Naive thymus-derived CD4-positive, alpha-beta T cell (primary cell): ENCODE data around the gene COPS4. TPM values are rescaled to one million over a fixed set of nuclear protein-coding genes. Genes with fewer than 3 reads are reported as not detected.
"Not testable (repeated sequence)": the region's sequence is repeated elsewhere in the genome, so short reads cannot be mapped to it uniquely, and the experiment has no call there.

ENCODE experiments used
- ATAC-seq: fragments of 150-1000 bp; cut with Tn5 transposase; 2 replicates; pipeline ENCODE4 v1.10.0; 2021; ENCODE audit warnings: mild to moderate bottlenecking, moderate library complexity
- CTCF ChIA-PET: fragments of 350-600 bp; sonication (Branson Sonifier 250); formaldehyde crosslinking; loops from one replicate; lab custom pipeline; 2021; ENCODE audit warnings: antibody characterized with exemption; lab: Charles Lee
- POLR2A ChIA-PET: fragments of 350-600 bp; sonication (Branson Sonifier 250); formaldehyde crosslinking; loops from one replicate; lab custom pipeline; 2021; ENCODE audit warnings: antibody characterized with exemption, inconsistent platforms; lab: Charles Lee
- DNase-seq, 9 donors: peaks; one replicate each; pipeline versions ENCODE4 v3.0.0 to v3.0.0-alpha.2; 2020 to 2022; ENCODE audit warnings: mixed read lengths in 1 of 9
- H3K27ac ChIP-seq: one replicate; pipeline ENCODE4 v1.7.0; 2013; ENCODE audit warnings: mild to moderate bottlenecking, low read depth, low read length, moderate library complexity
- H3K27me3 ChIP-seq, 2 donors: one replicate each; pipeline ENCODE4 v1.7.0; 2013; ENCODE audit warnings: low read length in 2 of 2, mild to moderate bottlenecking in 2 of 2, moderate library complexity in 2 of 2; ENCODE audit not compliant: control insufficient read depth in 2 of 2, insufficient read depth in 2 of 2
- H3K36me3 ChIP-seq, 3 experiments: 1 replicate in 2 of 3; 2 replicates in 1 of 3; pipeline ENCODE4 v1.7.0; 2013; ENCODE audit warnings: low read length in 3 of 3, mild to moderate bottlenecking in 3 of 3, moderate library complexity in 1 of 3; ENCODE audit not compliant: insufficient read depth in 3 of 3, control insufficient read depth in 2 of 3
- H3K4me1 ChIP-seq, 2 donors: one replicate each; pipeline ENCODE4 v1.7.0; 2013; ENCODE audit warnings: low read length in 2 of 2, mild to moderate bottlenecking in 2 of 2, moderate library complexity in 1 of 2; ENCODE audit not compliant: control insufficient read depth in 2 of 2, insufficient read depth in 2 of 2
- H3K4me3 ChIP-seq: 2 replicates; pipeline ENCODE4 v1.7.0; 2013; ENCODE audit warnings: mild to moderate bottlenecking, low read length
- H3K9me3 ChIP-seq, 3 experiments: 1 replicate in 2 of 3; 2 replicates in 1 of 3; pipeline ENCODE4 v1.7.0; 2013; ENCODE audit warnings: low read length in 3 of 3; ENCODE audit not compliant: control insufficient read depth in 2 of 3
- H3K27ac Mint-ChIP-seq, 9 donors: one replicate each; pipeline ENCODE4 v1.8.0; 2020 to 2022; ENCODE audit warnings: mixed read lengths in 9 of 9, mild to moderate bottlenecking in 8 of 9, moderate library complexity in 5 of 9, inconsistent platforms in 2 of 9
- H3K27me3 Mint-ChIP-seq, 5 donors: one replicate each; pipeline ENCODE4 v1.8.0; 2021 to 2022; ENCODE audit warnings: mixed read lengths in 5 of 5, mild to moderate bottlenecking in 1 of 5
- H3K36me3 Mint-ChIP-seq, 5 donors: one replicate each; pipeline ENCODE4 v1.8.0; 2020 to 2022; ENCODE audit warnings: mixed read lengths in 5 of 5, mild to moderate bottlenecking in 3 of 5, inconsistent platforms in 1 of 5
- H3K4me1 Mint-ChIP-seq, 7 donors: one replicate each; pipeline ENCODE4 v1.8.0; 2020 to 2022; ENCODE audit warnings: mixed read lengths in 7 of 7, mild to moderate bottlenecking in 3 of 7, inconsistent platforms in 1 of 7
- H3K4me3 Mint-ChIP-seq, 10 donors: one replicate each; pipeline ENCODE4 v1.8.0; 2020 to 2022; ENCODE audit warnings: mild to moderate bottlenecking in 10 of 10, mixed read lengths in 10 of 10, moderate library complexity in 6 of 10, inconsistent platforms in 2 of 10
- H3K9me3 Mint-ChIP-seq, 11 donors: one replicate each; pipeline ENCODE4 v1.8.0; 2020 to 2022; ENCODE audit warnings: mixed read lengths in 11 of 11, mild to moderate bottlenecking in 4 of 11, inconsistent platforms in 1 of 11, moderate library complexity in 1 of 11
- intact Hi-C, 2 donors: fragments of 100-400 bp; cut with micrococcal nuclease; formaldehyde crosslinking; loops; one replicate each; pipeline ENCODE4 v1.15.1; 2023
- polyA plus RNA-seq, 2 donors: library from polyadenylated mRNA; unstranded; fragments of 300-500 nt; fragmentation: Illumina TruSeq; gene quantifications; one replicate each; pipeline ENCODE4 v1.2.3, GENCODE V29; 2021
- total RNA-seq, 6 experiments: library from RNA in 5 of 6; stranded (reverse) in 5 of 6; gene quantifications; 1 replicate in 5 of 6; 2 replicates in 1 of 6; pipeline ENCODE4 v1.2.3 and lab custom pipeline; 2021 to 2026

COPS4 gene
- total and polyA plus RNA-seq, 7 experiments from 2014 or later = 23.5 to 59.7 (median 27.9) TPM

DNA sequence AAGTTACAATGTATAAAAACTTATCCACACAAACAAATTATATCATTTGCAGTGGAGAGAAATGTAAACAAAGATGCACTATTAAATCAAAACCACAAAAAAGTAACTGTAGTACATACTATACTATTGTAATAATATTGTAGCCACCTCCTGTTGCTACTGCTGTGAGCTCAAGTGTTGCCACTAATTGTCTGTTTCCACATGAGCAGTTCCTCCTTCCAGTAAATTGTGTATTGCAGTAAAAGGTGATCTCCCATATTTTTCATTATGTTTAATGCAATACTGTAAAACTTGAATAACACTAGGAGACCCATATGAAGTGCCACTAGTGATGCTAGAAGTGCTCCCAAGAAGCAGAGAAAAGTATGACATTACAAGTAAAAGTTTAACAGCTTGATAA is 36.1 kb upstream of the COPS4 start:
- H3K9me3 Mint-ChIP-seq = no peaks in the 10 kb centered on the region
- H3K36me3 ChIP-seq = no peaks in the 10 kb centered on the region
- H3K4me3 Mint-ChIP-seq = no peak overlapping the region
- no peak for ATAC-seq
- no peak for DNase-seq
- peaks cover 0 to 25% (median 13%) of the 10 kb centered on the region in 5 donors for H3K36me3 Mint-ChIP-seq
- no peak overlapping the region for H3K4me3 ChIP-seq
- H3K27ac Mint-ChIP-seq = no peak overlapping the region
- no peaks in the 10 kb centered on the region for H3K4me1 ChIP-seq
- H3K27me3 Mint-ChIP-seq = no peaks in the 10 kb centered on the region
- no peaks in the 10 kb centered on the region for H3K27me3 ChIP-seq
- peaks cover 18 to 39% (median 23%) of the 10 kb centered on the region in 7 donors for H3K4me1 Mint-ChIP-seq
- no peak overlapping the region for H3K27ac ChIP-seq
- intact Hi-C loops = no loop called here
- ChIA-PET POLR2A (no interaction called here), CTCF (no interaction called here)
- no peaks in the 10 kb centered on the region for H3K9me3 ChIP-seq

DNA sequence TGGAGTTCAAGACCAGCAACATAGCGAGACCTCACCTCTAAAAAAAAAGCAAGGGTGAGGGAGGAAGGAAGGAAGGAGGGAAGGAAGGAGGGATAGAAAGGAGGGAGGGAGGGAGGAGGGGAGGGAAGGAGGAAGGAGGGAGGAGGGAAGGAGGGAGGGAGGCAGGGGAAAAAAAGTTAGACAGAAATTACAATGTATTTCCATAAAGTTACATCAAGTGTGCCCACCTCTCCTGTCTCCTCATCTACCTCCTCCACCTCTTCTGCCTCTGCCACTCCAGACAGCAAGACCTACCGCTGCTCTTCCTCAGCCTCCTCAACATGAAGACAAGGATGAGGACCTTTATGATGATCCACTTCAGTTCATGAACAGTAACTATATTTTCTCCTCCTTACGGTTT is 32.7 kb upstream of the COPS4 start:
- Mint-ChIP-seq H3K9me3 (no peaks in the 10 kb centered on the region), H3K36me3 (peaks cover 0 to 18% (median 9%) of the 10 kb centered on the region in 5 donors), H3K27me3 (no peaks in the 10 kb centered on the region), H3K4me3 (no peak overlapping the region), H3K4me1 (peaks cover 16 to 45% (median 30%) of the 10 kb centered on the region in 7 donors), H3K27ac (peak overlapping the region in 1 of 9 donors; percentile 57)
- CTCF ChIA-PET = interaction anchor here (0.6 kb wide), 1 partner anchor 38 kb away, joined by 3 read pairs; no protein-coding TSS in a partner anchor
- H3K27me3 ChIP-seq = no peaks in the 10 kb centered on the region
- DNase-seq (no peak), ATAC-seq (no peak)
- intact Hi-C loops = no loop called here
- peaks cover 0 to 3% of the 10 kb centered on the region in 2 donors for H3K4me1 ChIP-seq
- POLR2A ChIA-PET = no interaction called here
- no peak overlapping the region for H3K27ac ChIP-seq
- no peaks in the 10 kb centered on the region for H3K9me3 ChIP-seq
- no peak overlapping the region for H3K4me3 ChIP-seq
- no peaks in the 10 kb centered on the region for H3K36me3 ChIP-seq

DNA sequence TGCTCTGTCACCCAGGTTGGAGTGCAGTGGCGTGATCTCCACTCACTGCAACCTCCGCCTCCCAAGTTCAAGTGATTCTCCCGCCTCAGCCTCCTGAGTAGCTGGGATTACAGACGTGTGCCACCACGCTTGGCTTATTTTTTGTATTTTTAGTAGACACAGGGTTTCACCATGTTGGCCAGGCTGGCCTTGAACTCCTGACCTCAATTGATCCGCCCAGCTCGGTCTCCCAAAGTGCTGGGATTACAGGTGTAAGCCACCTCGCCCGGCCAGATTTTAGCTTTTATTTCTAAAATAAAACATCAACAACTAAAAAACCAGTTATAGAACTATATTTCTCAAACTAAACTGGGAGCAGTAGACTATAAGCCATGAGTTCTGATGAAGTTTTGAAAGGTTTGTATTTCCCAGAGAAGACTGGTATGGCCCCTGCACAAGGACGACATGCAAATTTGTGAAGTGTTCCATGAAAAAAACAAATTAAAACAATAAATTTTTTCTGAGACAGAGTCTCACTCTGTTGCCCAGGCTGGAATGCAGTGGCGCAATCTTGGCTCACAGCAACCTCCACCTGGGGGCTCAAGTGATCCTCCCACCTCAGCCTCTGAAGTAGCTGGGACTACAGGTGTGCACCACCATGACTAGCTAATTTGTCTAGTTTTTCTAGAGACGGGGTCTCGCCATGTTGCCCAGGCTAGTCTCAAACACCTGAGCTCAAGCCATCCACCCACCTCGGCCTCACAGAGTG is 31.8 kb upstream of the COPS4 start:
- H3K4me3 Mint-ChIP-seq, H3K27ac ChIP-seq, ATAC-seq, POLR2A ChIA-PET, H3K36me3 ChIP-seq, H3K4me3 ChIP-seq, H3K9me3 Mint-ChIP-seq, H3K4me1 ChIP-seq, intact Hi-C loops, H3K27ac Mint-ChIP-seq, H3K27me3 Mint-ChIP-seq, H3K9me3 ChIP-seq, DNase-seq, H3K27me3 ChIP-seq: not testable (repeated sequence)
- CTCF ChIA-PET = interaction anchor here (0.6 kb wide), 1 partner anchor 39 kb away, joined by 3 read pairs; no protein-coding TSS in a partner anchor
- peaks cover 21 to 47% (median 37%) of the 10 kb centered on the region in 7 donors for H3K4me1 Mint-ChIP-seq
- peaks cover 0 to 16% (median 9%) of the 10 kb centered on the region in 5 donors for H3K36me3 Mint-ChIP-seq

DNA sequence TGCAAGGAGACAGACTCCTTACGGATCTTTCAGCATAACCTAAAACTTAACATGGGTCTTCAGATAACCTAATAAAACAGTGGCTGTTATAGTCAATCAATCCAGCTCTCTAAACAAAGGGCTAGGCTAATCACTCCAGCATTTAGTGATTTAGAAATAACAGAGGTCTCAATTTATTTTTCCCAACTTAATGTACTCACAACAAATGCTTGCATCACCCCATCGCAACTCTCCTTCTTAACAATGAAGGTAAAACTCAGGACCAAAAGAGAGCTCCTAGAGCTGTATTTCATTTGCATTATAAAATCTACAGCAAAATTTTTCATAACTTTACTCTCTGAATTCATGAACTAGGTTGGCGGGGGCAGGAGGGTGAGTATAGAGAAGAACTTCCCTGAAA is 25.5 kb upstream of the COPS4 start:
- peak overlapping the region; percentile 89 to 99 (median 96) for H3K4me3 Mint-ChIP-seq
- Histone ChIP-seq H3K9me3 (no peaks in the 10 kb centered on the region), H3K4me1 (peaks cover 15 to 30% of the 10 kb centered on the region in 2 donors), H3K36me3 (no peaks in the 10 kb centered on the region), H3K4me3 (peak overlapping the region; percentile 87), H3K27ac (peak overlapping the region; percentile 80), H3K27me3 (no peaks in the 10 kb centered on the region)
- H3K27ac Mint-ChIP-seq = peak overlapping the region; percentile 93 to 99 (median 98)
- ChIA-PET POLR2A (interaction anchor here (1.5 to 4.6 kb wide), 2 partner anchors 15 to 26 kb away, joined by 4 to 59 read pairs; partner anchors contain the start of gene COPS4), CTCF (interaction anchor here (1.2 kb wide), 1 partner anchor 26 kb away, joined by 3 read pairs; the partner anchor contains the start of gene COPS4)
- peaks cover 0 to 3% (median 0%) of the 10 kb centered on the region in 5 donors for H3K36me3 Mint-ChIP-seq
- H3K4me1 Mint-ChIP-seq = peaks cover 40 to 69% (median 64%) of the 10 kb centered on the region in 7 donors
- intact Hi-C loops = no loop called here
- no peaks in the 10 kb centered on the region for H3K27me3 Mint-ChIP-seq
- H3K9me3 Mint-ChIP-seq = no peaks in the 10 kb centered on the region
- no peak for DNase-seq
- ATAC-seq = no peak

DNA sequence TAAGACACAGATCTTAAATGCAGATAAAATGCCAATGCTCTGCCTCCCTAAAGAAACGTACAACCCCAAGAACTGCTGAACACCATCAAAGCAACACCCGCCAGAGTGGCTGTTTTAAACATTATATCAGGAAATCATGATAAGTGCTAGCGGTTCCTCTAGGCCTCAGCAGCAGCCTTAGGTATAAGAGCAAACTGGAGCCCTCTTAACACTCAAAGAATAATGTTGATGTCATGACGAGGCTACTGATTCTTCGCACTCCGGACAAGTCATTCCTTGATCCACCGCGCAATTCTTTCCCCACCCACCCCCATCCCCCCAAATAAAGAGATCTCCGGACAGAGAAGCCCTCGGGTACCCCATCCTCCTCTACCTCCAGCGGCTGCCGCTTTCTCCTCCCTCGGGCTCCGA is 24.9 kb upstream of the COPS4 start:
- CTCF ChIA-PET = interaction anchor here (1.6 kb wide), 1 partner anchor 25 kb away, joined by 11 read pairs; the partner anchor contains the start of gene COPS4

DNA sequence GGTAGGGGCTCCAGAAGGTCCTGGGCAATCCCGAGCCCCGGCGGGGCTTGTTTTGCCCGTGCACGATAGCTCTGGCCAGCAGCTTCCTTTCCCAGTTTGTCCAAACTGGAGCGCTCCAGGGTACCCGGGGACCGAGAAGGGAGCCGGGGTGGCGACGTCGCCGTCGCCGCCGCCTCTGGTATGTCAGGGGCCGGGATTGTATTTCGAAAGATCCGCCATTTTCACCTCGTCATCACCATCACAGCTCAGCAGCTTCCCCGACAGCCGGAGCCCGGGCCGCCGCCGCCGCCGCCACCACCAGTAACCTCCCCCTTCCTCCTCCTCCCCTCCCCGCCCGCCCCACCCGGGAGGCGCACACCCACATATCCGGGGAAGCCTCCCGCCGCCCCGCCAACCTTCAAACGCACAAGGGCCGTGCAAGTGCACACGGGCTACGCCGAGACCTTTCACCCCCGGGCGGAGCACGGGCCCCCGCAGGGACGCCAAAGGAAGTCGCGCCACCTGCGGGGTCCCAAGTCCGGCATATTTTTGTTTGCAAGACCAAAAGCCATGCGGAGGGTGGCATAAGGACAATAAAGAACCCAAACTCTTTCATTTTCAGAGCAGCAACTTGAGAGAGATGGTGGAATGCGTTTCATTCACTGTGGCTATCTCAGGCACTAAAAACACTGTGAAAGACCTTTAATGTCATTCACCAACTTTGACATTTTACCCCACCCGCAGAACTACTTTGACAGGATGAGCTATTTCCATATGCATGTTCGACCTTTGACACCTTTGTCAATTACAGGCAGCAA is 24.3 kb upstream of the COPS4 start, which contains the start of gene LIN54:
Gene LIN54, minus strand, starts transcription at position 302 of the 797 bp plus-strand sequence. CDS start 25,979 bp downstream, outside the sequence.
- H3K4me3 ChIP-seq = peak within 1 kb of the TSS; percentile 87
- peak within 1 kb of the TSS; percentile 93 to 99 (median 98) for H3K27ac Mint-ChIP-seq

More for the DNA sequence above, 24.9 kb upstream of the COPS4 start:
- peak overlapping the region; percentile 87 for H3K4me3 ChIP-seq
- H3K4me1 Mint-ChIP-seq = peaks cover 40 to 69% (median 63%) of the 10 kb centered on the region in 7 donors
- H3K4me1 ChIP-seq = peaks cover 15 to 30% of the 10 kb centered on the region in 2 donors
- POLR2A ChIA-PET = interaction anchor here (3.7 to 4.6 kb wide), 2 partner anchors 25 to 110 kb away, joined by 33 to 59 read pairs; partner anchors contain the start of genes COPS4 and THAP9
- no peaks in the 10 kb centered on the region for H3K9me3 Mint-ChIP-seq
- peak overlapping the region; percentile 80 for H3K27ac ChIP-seq
- H3K36me3 Mint-ChIP-seq = peaks cover 0 to 3% (median 0%) of the 10 kb centered on the region in 5 donors
- H3K27me3 Mint-ChIP-seq = no peaks in the 10 kb centered on the region
- no peaks in the 10 kb centered on the region for H3K36me3 ChIP-seq
- DNase-seq (peak in 6 of 9 donors; percentile 11 to 40 (median 28)), ATAC-seq (peak; percentile 0)
- H3K27ac Mint-ChIP-seq = peak overlapping the region; percentile 93 to 99 (median 98)
- H3K27me3 ChIP-seq = no peaks in the 10 kb centered on the region
- intact Hi-C loops = loop anchor here (1.0 to 10.0 kb wide), 13 partner anchors 13 to 1573 kb away; partner anchors contain the start of genes SEC31A (in 2 of the 2), THAP9 (in 2 of the 2), CDS1 (in 1 of the 2) and HELQ (in 1 of the 2)
- H3K9me3 ChIP-seq = no peaks in the 10 kb centered on the region
- peak overlapping the region; percentile 89 to 99 (median 96) for H3K4me3 Mint-ChIP-seq

More for the DNA sequence above, 24.3 kb upstream of the COPS4 start, which contains the start of gene LIN54:
- intact Hi-C loops = loop anchor here (1.0 to 10.0 kb wide), 13 partner anchors 14 to 1572 kb away; partner anchors contain the start of genes SEC31A (in 2 of the 2), THAP9 (in 2 of the 2), CDS1 (in 1 of the 2) and HELQ (in 1 of the 2)
- ChIA-PET CTCF (interaction anchor here (0.7 to 1.6 kb wide), 4 partner anchors 24 to 242 kb away, joined by 3 to 11 read pairs (median 6); partner anchors contain the start of genes COPS4 and THAP9), POLR2A (interaction anchor here (0.7 to 4.6 kb wide), 9 partner anchors 23 to 581 kb away, joined by 3 to 59 read pairs (median 5); partner anchors contain the start of genes COPS4, HELQ and THAP9)
- ATAC-seq (peak; percentile 72), DNase-seq (peak; percentile 69 to 91 (median 87))
- peak within 1 kb of the TSS; percentile 80 for H3K27ac ChIP-seq
- H3K36me3 Mint-ChIP-seq = peaks cover 0 to under 1% (median 0%) of the 10 kb centered on the region in 5 donors
- H3K36me3 ChIP-seq = no peaks in the 10 kb centered on the region
- peaks cover 40 to 66% (median 60%) of the 10 kb centered on the region in 7 donors for H3K4me1 Mint-ChIP-seq
- H3K27me3 Mint-ChIP-seq = no peaks in the 10 kb centered on the region
- H3K4me1 ChIP-seq = peaks cover 15 to 30% of the 10 kb centered on the region in 2 donors
- H3K9me3 ChIP-seq = no peaks in the 10 kb centered on the region
- H3K27me3 ChIP-seq = no peaks in the 10 kb centered on the region
- no peaks in the 10 kb centered on the region for H3K9me3 Mint-ChIP-seq
- H3K4me3 Mint-ChIP-seq = peak within 1 kb of the TSS; percentile 89 to 99 (median 96)
